Transverse colon (tissue), 4 donors: ENCODE results near the gene TM2D3.

Source experiments
- CTCF ChIP-seq, 5 experiments: fragments of 200-600 bp in 3 of 5; fragments of 450-650 bp in 2 of 5; sonication (generic) in 3 of 5; IDR thresholded peaks; 1 replicate in 2 of 5; 2 replicates in 3 of 5; pipeline ENCODE4 v1.5.1; 2016 to 2017; ENCODE audit warnings: antibody characterized with exemption in 5 of 5, inconsistent platforms in 3 of 5, mild to moderate bottlenecking in 2 of 5, moderate library complexity in 1 of 5
- EP300 ChIP-seq: sonication (generic); formaldehyde crosslinking; IDR thresholded peaks from one replicate; pipeline ENCODE4 v1.6.1; 2017; ENCODE audit warnings: antibody characterized with exemption, low read depth
- POLR2AphosphoS5 ChIP-seq, 3 donors: sonication (generic); formaldehyde crosslinking; IDR thresholded peaks; one replicate each; pipeline ENCODE4 v1.6.1; 2016; ENCODE audit warnings: antibody characterized with exemption in 3 of 3

DNA sequence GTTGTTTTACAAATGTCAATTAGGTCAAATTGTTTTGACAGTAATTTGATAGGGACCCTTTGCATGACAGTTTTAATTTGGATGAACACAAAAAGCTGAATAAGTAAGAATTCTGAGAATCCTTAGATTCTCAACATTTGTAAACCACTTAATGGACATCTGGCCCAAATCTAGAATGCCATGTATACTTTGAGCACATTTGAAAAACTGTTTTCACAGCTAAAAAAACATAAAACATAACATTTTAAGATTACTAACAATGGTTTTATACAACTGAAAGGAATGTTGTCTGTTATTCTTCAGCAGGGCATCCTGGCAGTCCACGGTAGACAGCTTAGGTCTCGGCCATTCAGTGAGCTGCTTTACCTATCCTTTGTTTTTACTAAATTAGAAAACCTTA is 34.5 kb upstream of the TM2D3 start:
- no peak for TF ChIP-seq CTCF (IDR thresholded peaks at IDR 0.05)
- no peak for TF ChIP-seq EP300
- TF ChIP-seq POLR2AphosphoS5 (IDR thresholded peaks at IDR 0.05), result no peak
